ENCODE data around the gene C6. TPM values are rescaled to one million over a fixed set of nuclear protein-coding genes. Genes with fewer than 3 reads are reported as not detected.

Gene C6
- total RNA-seq, 2 experiments from 2014 or later, result not detected

GRCh38 chr5:41115281-41115680 lies 98.1 kb downstream of the C6 start:
- Mint-ChIP-seq H3K4me3 (no peak overlapping the region), H3K9me3 (no peaks in the 10 kb centered on the region), H3K27me3 (no peaks in the 10 kb centered on the region), H3K36me3 (no peaks in the 10 kb centered on the region), H3K27ac (no peak overlapping the region), H3K4me1 (no peaks in the 10 kb centered on the region)
- no peak for DNase-seq

DNA sequence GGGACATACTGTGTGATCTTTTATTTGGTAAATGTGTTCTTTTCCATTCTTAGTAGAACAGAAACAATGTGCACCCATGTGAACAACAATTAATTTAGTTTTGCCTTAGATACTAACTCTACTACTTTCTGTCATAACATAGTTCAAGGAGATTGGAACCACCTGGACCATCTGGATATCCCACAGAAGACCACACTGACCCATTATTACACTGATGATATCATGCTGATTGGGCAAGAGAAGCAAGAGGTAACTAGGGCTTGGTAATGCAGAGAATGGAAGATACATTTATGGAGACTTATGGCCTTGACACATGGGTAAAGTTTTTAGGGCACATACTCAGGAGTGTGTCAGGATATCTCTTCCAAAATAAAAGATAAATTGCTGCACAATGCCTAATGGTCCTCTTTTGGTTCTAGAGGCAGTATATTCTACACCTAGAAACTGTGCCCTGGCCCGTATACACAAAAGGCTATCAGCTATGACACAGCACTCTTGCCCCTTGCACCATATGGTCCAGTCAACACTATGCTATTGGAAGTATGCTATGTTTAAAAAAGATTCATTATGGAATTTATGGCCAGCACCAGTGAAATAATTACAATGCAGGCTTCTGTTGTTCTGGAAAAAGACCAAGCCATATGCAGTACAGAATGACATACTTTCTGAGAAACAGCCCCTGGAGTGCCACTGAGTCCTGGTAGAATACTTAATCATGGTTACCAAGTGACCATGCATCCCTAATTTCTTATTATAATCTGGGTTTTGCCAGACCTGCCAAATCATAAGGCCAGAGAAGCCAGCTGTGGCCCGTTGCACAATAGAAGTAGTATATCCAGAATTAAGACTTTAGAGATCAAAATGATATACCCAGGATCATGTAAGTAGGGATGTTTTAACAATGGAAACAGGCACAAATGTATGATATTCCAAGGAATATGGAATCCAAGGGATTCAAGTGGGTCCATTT lies 100.6 kb downstream of the C6 start:
- H3K4me3 Mint-ChIP-seq, result no peak overlapping the region
- no peaks in the 10 kb centered on the region for H3K27me3 Mint-ChIP-seq
- no peak for DNase-seq
- no peaks in the 10 kb centered on the region for H3K36me3 Mint-ChIP-seq
- no peaks in the 10 kb centered on the region for H3K4me1 Mint-ChIP-seq
- H3K27ac Mint-ChIP-seq, result no peak overlapping the region
- no peaks in the 10 kb centered on the region for H3K9me3 Mint-ChIP-seq

GRCh38 chr5:41109186-41109585 lies 104.1 kb downstream of the C6 start:
- DNase-seq, result no peak
- Mint-ChIP-seq H3K4me1 (no peaks in the 10 kb centered on the region), H3K27me3 (no peaks in the 10 kb centered on the region), H3K4me3 (no peak overlapping the region), H3K36me3 (no peaks in the 10 kb centered on the region), H3K9me3 (no peaks in the 10 kb centered on the region), H3K27ac (no peak overlapping the region)

DNA sequence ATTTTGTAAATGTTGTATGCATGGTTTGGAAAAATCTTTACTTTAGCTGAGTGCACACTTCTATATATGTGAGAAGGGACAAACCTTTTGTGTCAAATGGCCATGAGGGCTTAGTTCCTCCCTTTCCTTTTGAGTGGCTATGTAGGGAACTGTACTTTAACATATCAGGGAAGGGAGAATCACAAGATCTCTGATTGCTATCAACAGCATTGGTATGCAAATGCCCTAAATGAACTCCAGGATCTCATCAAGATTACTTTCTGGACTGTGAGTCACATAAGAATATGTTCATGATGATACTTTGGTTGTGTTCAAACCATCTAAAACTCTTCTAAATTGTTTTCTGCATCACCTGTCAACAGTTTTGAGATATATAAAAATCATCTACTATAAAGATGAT lies 111.0 kb downstream of the C6 start:
- Mint-ChIP-seq H3K27me3 (no peaks in the 10 kb centered on the region), H3K27ac (no peak overlapping the region), H3K4me1 (no peaks in the 10 kb centered on the region), H3K9me3 (no peaks in the 10 kb centered on the region), H3K4me3 (no peak overlapping the region), H3K36me3 (no peaks in the 10 kb centered on the region)
- no peak for DNase-seq

GRCh38 chr5:41097642-41098041 lies 115.7 kb downstream of the C6 start:
- H3K27ac Mint-ChIP-seq, result no peak overlapping the region
- no peak overlapping the region for H3K4me3 Mint-ChIP-seq
- H3K27me3 Mint-ChIP-seq, result no peaks in the 10 kb centered on the region
- H3K4me1 Mint-ChIP-seq, result no peaks in the 10 kb centered on the region
- no peak for DNase-seq
- H3K9me3 Mint-ChIP-seq, result no peaks in the 10 kb centered on the region
- no peaks in the 10 kb centered on the region for H3K36me3 Mint-ChIP-seq

GRCh38 chr5:41095324-41096101 lies 117.8 kb downstream of the C6 start:
- Mint-ChIP-seq H3K27me3 (no peaks in the 10 kb centered on the region), H3K9me3 (peaks cover 4% of the 10 kb centered on the region), H3K4me3 (no peak overlapping the region), H3K36me3 (no peaks in the 10 kb centered on the region), H3K4me1 (no peaks in the 10 kb centered on the region), H3K27ac (no peak overlapping the region)
- no peak for DNase-seq

DNA sequence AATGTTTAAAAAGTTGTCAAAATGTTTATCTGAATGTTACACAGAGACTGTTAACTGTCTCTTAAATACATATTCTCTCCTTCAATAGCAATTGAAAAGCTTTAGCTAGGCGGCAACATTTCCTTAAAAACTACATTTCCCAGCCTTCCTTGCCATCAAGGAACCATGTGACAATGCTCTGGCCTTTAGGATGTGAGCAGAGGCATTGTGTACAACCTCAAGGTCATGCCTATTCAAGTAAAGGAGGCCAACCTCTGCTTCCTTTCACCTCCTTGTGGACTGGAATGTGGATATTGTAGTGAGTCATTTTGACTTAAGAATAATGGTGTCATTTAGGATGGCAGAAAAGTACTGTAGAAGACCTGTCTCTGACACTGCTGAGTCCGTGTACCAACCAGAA lies 118.5 kb downstream of the C6 start:
- Mint-ChIP-seq H3K4me1 (no peaks in the 10 kb centered on the region), H3K27ac (no peak overlapping the region), H3K36me3 (no peaks in the 10 kb centered on the region), H3K9me3 (peaks cover 4% of the 10 kb centered on the region), H3K27me3 (no peaks in the 10 kb centered on the region), H3K4me3 (no peak overlapping the region)
- no peak for DNase-seq

GRCh38 chr5:41093803-41094202 lies 119.5 kb downstream of the C6 start:
- H3K27ac Mint-ChIP-seq, result no peak overlapping the region
- H3K9me3 Mint-ChIP-seq, result peaks cover 4% of the 10 kb centered on the region

More at GRCh38 chr5:41093803-41094202, 119.5 kb downstream of the C6 start:
- Mint-ChIP-seq H3K36me3 (no peaks in the 10 kb centered on the region), H3K4me3 (no peak overlapping the region), H3K4me1 (no peaks in the 10 kb centered on the region), H3K27me3 (no peaks in the 10 kb centered on the region)
- no peak for DNase-seq

Other genes starting within 250 kb of the C6 start
- not detected for gene MROH2B, start 142.2 kb downstream of the C6 start, total RNA-seq